ENCODE data around the gene TDRD5. TPM values are rescaled to one million over a fixed set of nuclear protein-coding genes. Genes with fewer than 3 reads are reported as not detected.
A peak's percentile ranks its signal among the peaks of the same experiment; 100 is the strongest.

TDRD5 gene
- not detected in 2 replicates for polyA plus RNA-seq
- 0.23 and 0.24 TPM in 2 replicates for polyA minus RNA-seq

- Histone ChIP-seq H3F3A (ENCODE audit: insufficient read depth, low read length, poor library complexity, severe bottlenecking) (no peaks in the 10 kb centered on the region), H3K79me2 (replicated peaks; ENCODE audit: insufficient read depth, low read length) (no peaks in the 10 kb centered on the region), H3K4me2 (ENCODE audit: low read length) (no peak within 1 kb of the TSS), H3K27ac (ENCODE audit: low read length) (peak within 1 kb of the TSS; percentile 63), H4K20me1 (ENCODE audit: insufficient read depth) (no peaks in the 10 kb centered on the region), H3K9me3 (ENCODE audit: low read length) (no peaks in the 10 kb centered on the region), H3K9ac (ENCODE audit: low read length) (no peak within 1 kb of the TSS), H2AFZ (ENCODE audit: low read depth, low read length) (no peak within 1 kb of the TSS), H3K4me3 (ENCODE audit: low read length) (no peak within 1 kb of the TSS), H3K36me3 (ENCODE audit: insufficient read depth, low read length) (no peaks in the 10 kb centered on the region), H3K9me2 (ENCODE audit: insufficient read depth, low read length) (no peaks in the 10 kb centered on the region), H3K27me3 (ENCODE audit: insufficient read depth, low read depth, low read length) (peaks cover 10% of the 10 kb centered on the region)
- TF ChIP-seq EZH2 (IDR thresholded peaks at IDR 0.05; ENCODE audit: borderline replicate concordance, insufficient read depth, low read length, poor library complexity, severe bottlenecking) (no peak), POLR2AphosphoS5 (IDR thresholded peaks at IDR 0.05) (no peak), EP300 (conservative IDR thresholded peaks at IDR 0.05; ENCODE audit: poor library complexity, severe bottlenecking) (no peak), REST (IDR thresholded peaks at IDR 0.05; ENCODE audit: borderline replicate concordance) (no peak), TAF1 (IDR thresholded peaks at IDR 0.05; ENCODE audit: low read depth) (no peak), SMC3 (conservative IDR thresholded peaks at IDR 0.05; ENCODE audit: poor library complexity) (no peak), MXI1 (conservative IDR thresholded peaks at IDR 0.05; ENCODE audit: poor library complexity, severe bottlenecking) (no peak), CTCF (IDR thresholded peaks at IDR 0.05; ENCODE audit: poor library complexity, severe bottlenecking) (no peak), RAD21 (conservative IDR thresholded peaks at IDR 0.05) (no peak)
Observed at GRCh38 chr1:179591592-179592580, at the start of gene TDRD5. Gene TDRD5, plus strand, starts transcription at chr1:179591832. Its CDS starts 784 bp downstream, at chr1:179592616.

- Histone ChIP-seq H3K36me3 (ENCODE audit: insufficient read depth, low read length) (no peaks in the 10 kb centered on the region), H3K27ac (ENCODE audit: low read length) (no peak overlapping the region), H3K79me2 (replicated peaks; ENCODE audit: insufficient read depth, low read length) (no peaks in the 10 kb centered on the region), H2AFZ (ENCODE audit: low read depth, low read length) (no peak overlapping the region), H3K9ac (ENCODE audit: low read length) (no peak overlapping the region), H3F3A (ENCODE audit: insufficient read depth, low read length, poor library complexity, severe bottlenecking) (no peaks in the 10 kb centered on the region), H4K20me1 (ENCODE audit: insufficient read depth) (no peaks in the 10 kb centered on the region), H3K9me3 (ENCODE audit: low read length) (no peaks in the 10 kb centered on the region), H3K4me2 (ENCODE audit: low read length) (no peak overlapping the region), H3K4me3 (ENCODE audit: low read length) (no peak overlapping the region), H3K9me2 (ENCODE audit: insufficient read depth, low read length) (no peaks in the 10 kb centered on the region), H3K27me3 (ENCODE audit: insufficient read depth, low read depth, low read length) (no peaks in the 10 kb centered on the region)
- TF ChIP-seq TAF1 (IDR thresholded peaks at IDR 0.05; ENCODE audit: low read depth) (no peak), POLR2AphosphoS5 (IDR thresholded peaks at IDR 0.05) (no peak), EZH2 (IDR thresholded peaks at IDR 0.05; ENCODE audit: borderline replicate concordance, insufficient read depth, low read length, poor library complexity, severe bottlenecking) (no peak), CTCF (IDR thresholded peaks at IDR 0.05; ENCODE audit: poor library complexity, severe bottlenecking) (no peak), RAD21 (conservative IDR thresholded peaks at IDR 0.05) (no peak), SMC3 (conservative IDR thresholded peaks at IDR 0.05; ENCODE audit: poor library complexity) (no peak), REST (IDR thresholded peaks at IDR 0.05; ENCODE audit: borderline replicate concordance) (no peak), MXI1 (conservative IDR thresholded peaks at IDR 0.05; ENCODE audit: poor library complexity, severe bottlenecking) (no peak), EP300 (conservative IDR thresholded peaks at IDR 0.05; ENCODE audit: poor library complexity, severe bottlenecking) (no peak)
Observed at GRCh38 chr1:179545321-179545720, 46.3 kb upstream of the TDRD5 start.
